NOMO-1 treated with dmso at 0.1 percent for 144 hours (cell line): ENCODE measurements around the gene B3GAT1.

Source experiments
- DNase-seq: peaks from one replicate; lab custom pipeline; 2025; ENCODE audit not compliant: unreplicated experiment; lab: John Stamatoyannopoulos, UW

B3GAT1 gene

DNA sequence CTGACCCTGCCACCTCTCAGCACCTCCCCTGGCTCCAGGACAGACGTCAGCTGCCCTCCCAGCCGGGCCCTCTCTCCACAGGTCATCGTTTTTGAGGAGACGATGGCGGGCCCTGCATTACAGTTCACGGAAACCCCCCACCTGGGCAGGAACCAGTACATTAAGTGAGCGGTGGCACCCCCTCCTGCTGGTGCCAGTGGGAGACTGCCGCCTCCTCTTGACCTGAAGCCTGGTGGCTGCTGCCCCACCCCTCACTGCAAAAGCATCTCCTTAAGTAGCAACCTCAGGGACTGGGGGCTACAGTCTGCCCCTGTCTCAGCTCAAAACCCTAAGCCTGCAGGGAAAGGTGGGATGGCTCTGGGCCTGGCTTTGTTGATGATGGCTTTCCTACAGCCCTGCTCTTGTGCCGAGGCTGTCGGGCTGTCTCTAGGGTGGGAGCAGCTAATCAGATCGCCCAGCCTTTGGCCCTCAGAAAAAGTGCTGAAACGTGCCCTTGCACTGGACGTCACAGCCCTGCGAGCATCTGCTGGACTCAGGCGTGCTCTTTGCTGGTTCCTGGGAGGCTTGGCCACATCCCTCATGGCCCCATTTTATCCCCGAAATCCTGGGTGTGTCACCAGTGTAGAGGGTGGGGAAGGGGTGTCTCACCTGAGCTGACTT is 37.0 kb downstream of the B3GAT1 start:
- no peak for DNase-seq

DNA sequence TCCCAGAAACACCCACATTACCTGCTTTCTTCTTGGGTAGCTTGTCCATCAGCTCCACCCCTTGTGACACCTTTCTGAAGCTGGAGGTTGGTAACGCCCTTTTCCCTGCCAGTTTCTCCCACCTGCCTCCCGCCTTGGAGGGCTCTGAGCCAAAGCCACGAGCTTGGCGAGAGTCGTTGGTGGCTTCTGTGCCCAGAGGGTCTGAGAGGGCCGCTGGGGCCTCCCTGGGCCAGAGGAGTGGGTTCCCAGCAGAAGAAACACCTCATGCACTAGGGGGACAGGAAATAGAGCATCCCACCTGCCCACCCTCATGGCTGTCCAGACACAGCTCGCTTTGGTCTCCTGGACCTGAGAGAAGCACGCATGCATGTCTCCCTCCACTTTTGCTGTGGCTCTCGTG is 37.9 kb downstream of the B3GAT1 start:
- DNase-seq: no peak

DNA sequence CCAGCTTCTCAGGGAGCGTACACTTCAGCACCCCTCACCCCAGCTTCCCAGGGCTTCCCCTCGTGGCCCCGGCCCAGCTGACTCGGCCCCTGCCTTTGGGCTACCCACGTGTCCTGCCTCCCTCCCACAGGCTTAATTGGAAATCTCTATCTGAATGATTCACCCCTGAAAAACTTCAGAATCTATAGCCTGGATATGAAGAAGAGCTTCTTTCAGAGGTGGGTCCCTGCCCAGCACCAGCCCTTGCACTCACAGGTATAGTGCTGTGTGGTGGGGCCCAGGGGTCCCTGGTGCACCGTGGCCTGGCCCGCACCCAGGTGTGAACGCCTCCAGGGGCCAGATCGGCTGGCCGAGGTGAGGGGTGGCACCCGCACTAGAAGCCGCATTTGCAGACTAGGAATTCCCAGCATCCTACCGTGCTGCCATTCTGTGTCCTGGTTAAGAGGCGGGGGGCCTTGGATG is 38.4 kb downstream of the B3GAT1 start:
- no peak for DNase-seq

DNA sequence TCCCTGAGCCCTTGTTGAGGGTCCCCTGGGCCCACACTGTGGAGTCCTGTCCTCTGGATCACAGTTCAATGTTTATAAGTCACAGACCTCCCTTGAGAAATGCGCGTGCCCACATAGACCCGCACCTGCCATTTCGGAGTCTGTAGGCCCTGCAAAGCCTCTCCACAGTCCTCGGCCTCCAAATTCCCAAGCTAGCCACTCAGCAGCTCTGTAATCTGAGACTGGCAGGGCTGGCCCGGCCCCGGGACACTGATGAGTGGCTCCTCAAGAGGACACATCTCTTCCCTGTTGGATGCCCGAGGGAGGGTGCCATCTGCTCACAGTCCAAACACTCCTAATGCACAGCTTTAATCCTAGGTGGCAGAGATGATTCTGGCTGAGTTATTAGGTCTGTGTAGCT is 39.1 kb downstream of the B3GAT1 start:
- DNase-seq: no peak

DNA sequence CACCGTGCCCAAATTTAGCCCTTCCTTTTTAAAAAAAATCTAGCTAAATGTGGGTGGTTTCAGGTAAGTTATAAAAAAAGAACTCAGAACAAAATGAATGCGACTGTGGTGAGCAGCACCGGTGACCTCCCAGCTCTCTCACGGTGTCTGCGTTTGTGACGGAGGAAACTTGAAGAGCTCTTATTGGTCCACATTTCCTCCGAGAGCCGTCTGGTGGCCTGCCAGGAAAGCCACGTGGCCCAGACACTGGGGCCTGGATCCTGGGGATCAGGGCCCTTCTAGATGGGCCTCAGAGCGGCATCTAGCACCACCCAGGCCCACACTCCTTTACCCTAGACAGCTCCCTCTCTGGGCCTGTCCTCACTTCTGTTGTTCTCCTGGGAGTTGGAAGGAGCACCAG is 39.5 kb downstream of the B3GAT1 start:
- no peak for DNase-seq

DNA sequence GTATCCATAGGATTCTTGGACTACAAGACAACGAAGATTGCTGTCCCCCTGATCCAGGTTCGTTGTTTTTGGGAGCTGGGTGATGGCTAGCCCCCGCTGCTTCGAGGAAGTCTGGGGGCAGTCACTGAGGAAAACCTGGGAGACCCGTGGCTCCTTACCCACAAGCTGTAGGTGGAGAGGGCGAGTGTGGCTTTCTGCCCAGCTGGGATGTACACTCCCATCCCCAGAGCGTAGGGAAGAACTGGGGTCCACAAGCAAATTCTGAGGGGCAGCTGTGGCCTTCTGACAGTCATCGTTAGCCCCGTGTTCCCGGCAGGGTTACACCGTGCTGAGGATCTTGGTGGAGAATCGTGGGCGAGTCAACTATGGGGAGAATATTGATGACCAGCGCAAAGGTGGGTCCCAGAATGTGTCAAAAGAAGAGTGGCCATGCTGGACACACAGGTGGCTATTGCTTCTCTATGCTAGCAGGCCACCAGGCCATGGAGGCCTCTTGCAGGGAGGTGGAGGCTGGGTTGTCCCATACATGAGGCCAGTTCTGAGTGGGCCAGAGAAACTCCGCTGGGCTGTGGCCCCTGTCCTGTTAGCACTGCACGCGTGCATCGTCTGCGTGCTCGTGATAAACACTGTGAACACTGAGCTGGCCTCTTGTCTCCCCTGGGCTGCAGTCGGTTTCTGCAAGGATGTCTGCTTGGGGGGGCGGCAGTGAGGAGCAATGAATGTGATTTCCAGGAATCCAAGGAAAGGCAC is 40.4 kb downstream of the B3GAT1 start:
- no peak for DNase-seq

DNA sequence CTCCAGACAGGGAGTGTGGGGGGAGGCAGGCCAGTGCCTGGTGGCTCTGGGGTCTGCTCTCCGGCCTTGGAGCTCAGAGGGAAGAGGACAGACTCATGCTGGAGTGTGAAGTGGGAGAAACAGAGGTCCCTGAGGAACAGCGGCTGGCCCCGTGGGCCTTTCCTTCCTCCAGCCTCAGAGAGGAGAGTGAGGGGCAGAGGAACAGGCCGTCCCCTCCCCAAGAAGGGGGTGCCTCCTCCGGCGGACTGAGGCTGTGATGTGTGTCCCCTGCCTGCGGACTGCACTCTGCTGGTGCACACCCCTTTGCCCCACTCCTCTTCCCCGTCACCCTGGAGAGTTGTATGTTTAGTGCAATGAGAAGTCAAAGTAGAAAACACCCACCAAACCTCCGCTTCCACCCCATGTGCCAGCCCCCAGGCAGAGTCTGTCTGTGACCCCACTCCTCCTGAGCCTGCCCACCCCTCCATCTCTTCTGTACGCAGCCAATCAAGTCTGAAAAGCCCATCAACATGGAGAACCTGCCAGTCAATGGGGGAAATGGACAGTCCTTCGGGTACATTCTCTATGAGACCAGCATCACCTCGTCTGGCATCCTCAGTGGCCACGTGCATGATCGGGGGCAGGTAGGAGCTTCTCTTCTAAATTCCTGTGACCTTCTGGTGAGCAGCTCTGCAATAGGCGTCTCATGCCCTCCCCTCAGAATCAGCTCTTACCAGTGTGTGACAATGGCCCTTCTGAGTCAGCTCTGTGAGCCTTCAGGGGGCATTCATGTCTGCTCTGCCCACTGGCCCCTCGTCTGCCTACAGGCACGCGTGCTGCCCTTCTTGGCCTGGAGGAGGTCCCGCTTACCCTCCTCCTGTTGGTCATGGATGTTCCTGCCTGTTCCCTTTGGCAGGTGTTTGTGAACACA is 41.3 kb downstream of the B3GAT1 start:
- DNase-seq: no peak

DNA sequence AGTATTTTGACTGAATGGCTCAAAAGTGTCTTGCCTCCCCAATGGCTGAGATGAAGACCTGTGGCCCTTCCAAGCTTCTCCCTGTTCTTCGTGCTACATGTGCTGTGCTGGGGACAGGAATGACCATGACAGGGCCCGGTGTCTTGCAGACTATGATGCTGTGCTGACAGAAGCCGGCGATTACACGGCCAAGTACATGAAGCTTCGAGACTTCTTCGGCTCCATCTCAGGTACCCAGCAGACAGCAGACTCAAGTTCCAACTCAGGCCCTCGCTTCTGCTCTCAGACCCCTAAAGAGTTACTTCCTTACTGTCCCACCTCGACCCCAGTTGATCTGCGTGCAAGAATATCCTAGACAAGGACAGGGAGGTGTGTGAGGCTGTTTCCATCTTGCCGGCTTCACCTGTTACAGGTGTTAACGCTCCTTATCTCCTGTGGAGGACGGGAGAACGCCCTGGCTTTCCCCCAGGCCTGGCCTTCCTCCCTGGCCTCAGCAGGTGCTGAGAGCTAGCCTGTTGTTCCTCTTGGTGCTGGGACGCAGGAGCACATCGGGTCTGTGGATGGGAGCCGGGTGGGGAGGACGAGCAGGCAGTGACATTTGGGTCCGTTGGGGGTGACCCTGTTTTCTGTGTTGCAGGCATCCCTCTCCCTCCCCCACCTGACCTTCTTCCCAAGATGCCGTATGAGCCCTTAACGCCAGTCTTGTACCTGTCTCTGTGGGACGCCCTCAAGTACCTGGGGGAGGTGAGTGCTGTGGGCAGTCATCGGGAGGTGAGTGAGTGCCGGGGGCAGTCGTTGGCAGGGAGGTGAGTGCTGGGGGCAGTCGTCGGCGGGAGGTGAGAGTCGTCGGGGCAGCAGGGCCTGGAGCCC is 42.2 kb downstream of the B3GAT1 start:
- no peak for DNase-seq

DNA sequence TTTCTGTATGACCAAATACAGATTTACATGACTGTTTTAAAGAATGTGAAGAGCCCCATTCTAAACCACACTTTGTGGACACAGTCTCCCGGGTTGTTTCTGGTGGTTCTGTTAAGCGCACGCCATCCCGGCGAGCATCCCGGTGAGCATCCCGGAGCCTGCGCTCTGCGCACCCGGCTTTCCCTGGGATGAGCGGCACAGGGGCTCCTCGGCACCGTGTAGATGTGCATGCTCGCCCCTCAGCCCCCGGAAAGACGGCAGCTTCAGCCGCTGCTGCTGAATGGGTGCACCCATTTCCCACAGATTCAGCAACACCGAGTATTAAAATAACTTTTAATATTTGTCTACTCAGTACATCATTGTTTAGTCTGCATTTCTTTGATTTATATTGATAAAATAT is 44.3 kb downstream of the B3GAT1 start:
- no peak for DNase-seq

DNA sequence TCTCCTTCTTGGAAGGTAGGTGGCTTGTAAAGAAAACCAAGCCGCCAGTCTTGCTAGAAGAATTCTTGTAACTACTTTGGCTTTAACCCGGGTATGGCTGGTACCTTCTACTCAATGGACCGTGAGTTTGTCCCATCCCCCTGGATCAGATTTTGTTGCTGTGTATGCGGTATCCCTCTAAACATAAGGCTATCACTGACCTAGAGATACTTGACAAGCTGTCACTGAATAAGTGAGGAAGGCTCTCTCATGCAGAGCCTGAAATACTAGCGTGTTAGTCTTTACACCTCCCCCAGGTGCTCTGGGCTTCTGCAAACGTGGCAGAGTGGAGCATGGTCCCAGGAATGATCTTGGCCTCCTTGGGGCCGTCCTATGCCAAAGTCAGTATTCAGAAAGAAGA is 45.8 kb downstream of the B3GAT1 start:
- no peak for DNase-seq

DNA sequence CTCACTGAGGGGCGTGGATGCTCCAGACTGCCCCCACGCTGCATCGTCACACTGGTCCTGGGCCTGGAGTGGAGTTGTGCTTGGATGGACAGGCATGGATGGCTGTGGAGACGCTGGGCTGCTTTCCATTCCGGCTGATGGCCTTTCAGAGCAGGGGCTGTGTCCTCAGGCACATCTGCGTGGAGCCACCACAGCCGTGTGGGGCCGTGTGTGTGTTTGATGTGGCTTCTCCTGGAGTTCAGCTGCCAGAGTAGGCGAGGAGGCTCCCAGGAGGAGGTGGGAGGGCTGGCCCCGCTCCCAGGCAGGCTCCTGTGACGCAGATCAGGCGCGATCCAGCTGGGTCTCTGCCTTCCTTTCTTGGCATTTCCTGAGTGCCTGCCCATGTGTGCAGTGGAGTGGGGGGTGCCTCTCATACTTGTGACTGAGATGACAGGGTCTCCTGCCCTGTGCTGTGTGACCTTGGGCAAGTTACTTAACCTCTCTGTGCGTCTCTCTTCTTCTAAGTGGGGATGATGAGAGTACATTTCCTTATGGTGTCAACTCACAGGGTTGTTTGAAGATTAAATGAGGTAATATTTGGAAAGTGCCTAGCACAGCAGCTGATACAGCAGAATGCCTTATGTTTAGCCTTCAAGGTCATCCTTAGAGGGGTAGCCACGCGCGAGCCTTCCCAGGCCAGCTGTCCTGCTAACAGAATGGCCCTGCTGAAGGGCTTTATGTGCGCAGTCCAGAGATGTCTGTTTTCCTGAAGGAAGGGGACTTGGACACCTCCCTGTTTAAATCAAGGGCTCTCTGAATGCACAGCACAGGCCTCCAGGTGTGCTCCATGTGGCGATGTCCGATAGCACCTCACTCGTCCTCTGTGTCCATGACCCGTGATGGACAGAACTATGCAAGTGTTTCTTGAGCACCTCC is 46.8 kb downstream of the B3GAT1 start:
- DNase-seq: no peak

DNA sequence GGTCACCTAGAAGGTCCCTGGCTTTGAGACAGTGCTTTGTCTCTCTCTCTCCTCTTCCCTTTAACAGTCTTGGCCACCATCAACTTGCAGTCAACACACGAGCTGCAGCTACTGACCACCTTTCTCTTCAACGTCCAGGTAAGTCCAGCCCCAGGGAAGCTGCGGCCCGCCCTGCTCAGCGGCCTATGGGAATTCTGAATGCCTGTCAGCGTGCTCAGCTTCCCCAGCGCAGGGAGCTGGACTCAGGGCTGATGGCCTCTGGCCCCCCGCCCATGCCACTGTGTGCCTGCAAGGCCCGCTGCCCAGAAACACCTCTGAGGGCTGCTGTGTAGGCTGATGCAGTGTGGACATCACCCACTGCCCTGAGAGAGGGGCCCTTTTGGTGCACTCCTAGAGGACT is 47.8 kb downstream of the B3GAT1 start:
- DNase-seq: no peak

DNA sequence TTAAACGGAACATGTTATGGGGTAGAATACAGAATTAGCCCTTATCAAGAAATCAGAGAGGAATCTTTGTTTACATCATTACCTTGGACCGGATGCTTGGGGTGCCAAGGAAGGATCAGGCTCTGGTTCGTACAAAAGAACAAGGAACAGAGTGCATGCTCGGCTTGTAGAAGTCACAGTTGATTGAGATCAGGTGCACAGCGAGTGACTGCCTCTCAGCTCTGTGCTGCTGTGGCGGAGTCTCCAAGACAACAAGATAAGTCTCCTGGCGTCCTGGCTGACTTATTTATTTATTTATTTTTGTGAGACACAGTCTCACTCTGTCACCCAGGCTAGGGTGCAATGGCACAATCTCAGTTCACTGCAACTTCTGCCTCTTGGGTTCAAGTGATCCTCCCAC is 48.5 kb downstream of the B3GAT1 start:
- DNase-seq: no peak

DNA sequence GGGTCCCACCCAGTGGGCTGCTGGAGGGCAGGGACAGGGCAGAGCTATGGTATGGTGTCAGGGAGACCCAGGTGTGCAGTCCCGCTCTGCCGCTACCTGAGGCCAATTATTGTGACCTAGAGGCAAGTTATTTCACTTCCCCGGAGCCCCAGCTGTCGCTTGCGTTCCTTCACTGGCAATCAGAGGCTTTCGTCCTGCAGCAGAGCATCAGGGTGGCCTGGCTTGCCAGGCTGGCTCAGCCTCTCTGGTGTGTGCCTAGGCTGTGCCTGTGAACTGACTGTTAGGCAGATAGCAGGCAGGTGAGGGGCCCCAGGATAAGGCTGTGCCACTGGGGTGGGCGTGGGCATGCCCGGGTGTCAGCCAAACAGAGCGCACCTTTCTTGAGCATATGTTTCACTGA is 48.9 kb downstream of the B3GAT1 start:
- DNase-seq: no peak

DNA sequence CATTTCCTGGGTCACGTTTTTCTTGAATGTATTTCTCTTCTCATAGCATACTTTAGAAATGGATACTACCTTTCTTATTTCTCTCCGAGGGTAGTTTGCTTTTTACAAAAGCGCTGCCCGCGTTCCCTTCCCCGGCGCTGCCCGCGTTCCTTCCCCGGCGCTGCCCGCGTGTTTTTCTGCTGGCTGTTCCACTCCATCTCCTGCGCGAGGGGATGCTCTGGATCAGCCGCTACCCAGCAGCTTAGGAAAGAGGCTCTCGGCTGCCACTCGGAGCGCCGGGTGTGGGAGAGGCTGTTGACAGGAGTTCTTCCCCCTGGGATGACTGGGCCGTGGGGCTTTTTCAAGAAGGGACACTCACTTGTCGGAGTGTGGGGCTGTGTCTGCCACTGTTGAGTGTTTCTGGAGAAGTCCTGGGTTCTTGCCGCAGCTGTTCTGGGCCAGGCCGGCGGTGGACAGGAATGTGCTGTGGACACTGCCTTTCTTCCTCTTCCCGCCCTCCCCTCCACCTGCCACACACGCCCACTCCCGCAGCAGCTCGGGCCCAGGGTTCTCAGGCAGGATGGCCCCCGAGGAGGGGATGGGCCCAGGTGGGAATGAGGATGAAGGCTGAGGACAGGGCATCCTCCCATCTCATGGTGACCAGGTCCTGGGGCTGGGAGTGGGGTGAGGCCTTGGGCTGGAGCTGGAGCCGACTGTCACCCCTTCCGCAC is 49.7 kb downstream of the B3GAT1 start:
- no peak for DNase-seq

DNA sequence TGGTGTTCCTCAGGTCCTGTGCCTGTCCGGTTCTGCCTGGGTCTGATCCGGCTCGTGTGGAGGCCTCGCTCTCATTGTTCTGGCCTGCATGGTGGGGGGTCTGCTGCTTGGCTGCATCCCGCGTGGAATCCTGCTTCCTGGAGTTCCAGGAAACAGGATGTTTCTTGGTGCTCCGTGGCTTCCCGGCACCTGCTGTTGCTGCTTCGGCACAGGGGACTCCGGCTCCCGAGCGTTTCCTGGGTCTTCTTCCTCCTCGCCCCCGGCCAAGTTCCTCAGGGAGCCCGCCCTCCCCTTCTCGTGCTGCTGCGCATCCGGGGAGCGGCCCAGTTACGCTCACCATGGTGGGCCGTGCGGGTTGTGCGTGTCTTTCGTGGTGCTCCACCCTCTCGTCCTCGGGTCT is 50.4 kb downstream of the B3GAT1 start:
- no peak for DNase-seq

DNA sequence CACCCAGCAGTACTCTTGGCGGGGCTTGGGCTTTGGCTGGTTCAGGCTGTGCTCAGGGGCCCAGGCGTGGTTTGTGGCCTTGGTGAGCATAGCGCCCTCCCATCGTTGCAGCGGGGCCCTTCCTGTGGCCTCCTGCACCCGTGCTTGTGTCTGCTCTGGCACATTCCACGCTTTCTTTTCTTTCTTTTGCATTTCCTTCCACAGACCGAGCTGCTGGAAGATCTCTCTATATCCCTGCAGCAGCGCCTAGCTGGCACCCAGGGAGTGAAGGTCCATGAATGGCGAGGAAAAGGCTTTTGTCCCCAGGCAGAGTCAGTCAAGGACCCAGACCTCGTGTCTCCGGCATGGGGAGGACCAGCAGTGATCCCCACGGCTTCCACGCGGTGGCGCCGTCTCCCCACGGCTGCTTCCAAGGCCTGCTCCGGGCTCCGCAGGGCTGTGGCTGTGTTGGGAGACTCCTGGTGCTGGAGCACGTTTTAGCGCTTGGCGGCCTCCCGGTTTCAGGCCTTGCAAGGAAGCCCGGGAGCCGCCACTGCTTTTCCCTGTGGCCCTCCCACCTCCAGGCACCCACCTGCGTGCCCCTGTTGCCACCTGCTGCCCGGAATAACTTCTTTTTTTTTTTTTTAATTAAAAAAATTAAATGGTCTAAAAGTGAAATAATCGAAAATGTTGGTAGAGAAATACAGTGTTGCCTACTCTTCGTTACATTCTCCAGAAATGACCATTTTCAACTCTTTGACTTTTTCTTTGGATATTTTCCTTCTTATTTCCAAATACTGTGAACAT is 51.8 kb downstream of the B3GAT1 start:
- peak; percentile 21 for DNase-seq

DNA sequence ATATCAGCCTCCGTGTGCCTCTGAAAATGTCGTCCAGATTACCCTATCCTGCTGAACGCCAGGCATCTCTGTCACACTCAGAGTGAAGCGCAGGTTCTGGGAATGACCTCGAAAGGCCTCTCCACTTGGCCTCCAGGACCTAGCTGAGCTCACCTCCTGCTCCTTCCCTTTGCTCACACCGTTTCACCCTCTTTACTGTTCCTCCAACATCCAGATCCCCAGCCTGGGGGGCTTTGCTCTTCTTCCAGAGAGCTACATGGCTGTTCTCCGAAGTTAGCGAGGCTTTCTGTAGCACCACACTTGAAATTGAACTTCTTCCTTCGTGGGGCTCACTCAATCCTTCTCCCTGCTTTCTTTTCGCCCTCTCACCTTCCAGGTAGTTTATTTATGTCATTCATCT is 52.4 kb downstream of the B3GAT1 start:
- no peak for DNase-seq
